C4-2B (cell line): Measurements from ENCODE around the gene SSBP2.
"Not testable (repeated sequence)": the region's sequence is repeated elsewhere in the genome, so short reads cannot be mapped to it uniquely, and the experiment has no call there.

Experiments used
- H3K27ac ChIP-seq: fragments of 450-650 bp; 2 replicates; pipeline ENCODE4 v1.5.1; 2017
- ZFX ChIP-seq: fragments of 450-650 bp; IDR thresholded peaks from 2 replicates; pipeline ENCODE4 v1.6.1; 2017
- TF ChIP-seq, protein P1 (sequence below): fragments of 450-650 bp; conservative IDR thresholded peaks from 2 replicates; pipeline ENCODE4 v1.5.1; 2017; ENCODE audit warnings: mild to moderate bottlenecking

The SSBP2 gene

DNA sequence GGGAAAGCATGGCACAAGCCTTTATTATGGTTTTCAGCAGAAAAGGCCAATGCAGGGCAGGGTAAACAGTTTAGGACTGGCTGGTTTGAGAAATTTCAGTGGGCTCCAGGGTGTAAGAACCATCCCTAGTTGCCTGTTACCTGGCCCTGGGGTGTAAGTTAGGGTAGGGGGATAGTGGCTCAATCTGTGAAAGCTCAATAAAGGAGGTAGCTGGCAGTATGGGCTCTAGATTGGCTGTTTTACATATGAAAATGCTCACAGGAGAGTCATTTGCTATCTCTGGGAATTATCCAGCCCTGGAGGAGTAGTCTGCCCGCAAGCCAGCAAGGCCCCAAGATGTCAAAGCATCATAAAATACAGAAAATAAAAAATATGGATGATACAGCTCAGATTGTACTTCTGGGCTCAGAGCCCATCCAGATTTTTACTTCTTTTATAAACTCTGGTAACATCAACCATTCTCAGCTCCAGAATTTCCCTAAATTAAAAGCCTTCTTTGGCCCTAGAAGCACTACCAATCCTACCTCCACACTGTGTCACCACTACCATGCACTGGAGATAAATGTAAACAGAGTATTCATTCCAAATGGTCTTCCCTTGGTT, 31.1 kb downstream of the SSBP2 start:
- TF ChIP-seq, protein P1, sequence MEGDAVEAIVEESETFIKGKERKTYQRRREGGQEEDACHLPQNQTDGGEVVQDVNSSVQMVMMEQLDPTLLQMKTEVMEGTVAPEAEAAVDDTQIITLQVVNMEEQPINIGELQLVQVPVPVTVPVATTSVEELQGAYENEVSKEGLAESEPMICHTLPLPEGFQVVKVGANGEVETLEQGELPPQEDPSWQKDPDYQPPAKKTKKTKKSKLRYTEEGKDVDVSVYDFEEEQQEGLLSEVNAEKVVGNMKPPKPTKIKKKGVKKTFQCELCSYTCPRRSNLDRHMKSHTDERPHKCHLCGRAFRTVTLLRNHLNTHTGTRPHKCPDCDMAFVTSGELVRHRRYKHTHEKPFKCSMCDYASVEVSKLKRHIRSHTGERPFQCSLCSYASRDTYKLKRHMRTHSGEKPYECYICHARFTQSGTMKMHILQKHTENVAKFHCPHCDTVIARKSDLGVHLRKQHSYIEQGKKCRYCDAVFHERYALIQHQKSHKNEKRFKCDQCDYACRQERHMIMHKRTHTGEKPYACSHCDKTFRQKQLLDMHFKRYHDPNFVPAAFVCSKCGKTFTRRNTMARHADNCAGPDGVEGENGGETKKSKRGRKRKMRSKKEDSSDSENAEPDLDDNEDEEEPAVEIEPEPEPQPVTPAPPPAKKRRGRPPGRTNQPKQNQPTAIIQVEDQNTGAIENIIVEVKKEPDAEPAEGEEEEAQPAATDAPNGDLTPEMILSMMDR = no peak
- no peak overlapping the region for H3K27ac ChIP-seq

DNA sequence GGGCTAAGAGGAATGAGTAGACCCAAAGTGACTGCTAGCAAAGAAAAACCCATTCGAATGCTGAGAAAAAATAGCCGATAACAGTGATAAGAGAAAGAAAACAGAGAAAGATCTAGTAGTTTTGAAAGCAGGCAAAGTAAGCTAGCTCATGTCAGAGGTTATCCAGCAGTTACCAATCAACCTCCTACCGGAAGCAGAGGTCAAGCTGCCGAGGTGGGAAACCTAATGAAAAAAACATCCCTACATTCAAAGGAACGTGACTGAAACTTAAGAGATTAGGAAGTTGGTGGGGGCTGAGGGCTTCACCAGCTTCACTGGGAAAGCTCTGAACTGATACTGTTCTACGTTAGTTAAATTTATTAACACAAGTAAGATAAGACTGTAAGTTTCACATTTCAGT, 32.6 kb downstream of the SSBP2 start:
- no peak for TF ChIP-seq ZFX
- TF ChIP-seq, protein P1 = no peak
- H3K27ac ChIP-seq = no peak overlapping the region

DNA sequence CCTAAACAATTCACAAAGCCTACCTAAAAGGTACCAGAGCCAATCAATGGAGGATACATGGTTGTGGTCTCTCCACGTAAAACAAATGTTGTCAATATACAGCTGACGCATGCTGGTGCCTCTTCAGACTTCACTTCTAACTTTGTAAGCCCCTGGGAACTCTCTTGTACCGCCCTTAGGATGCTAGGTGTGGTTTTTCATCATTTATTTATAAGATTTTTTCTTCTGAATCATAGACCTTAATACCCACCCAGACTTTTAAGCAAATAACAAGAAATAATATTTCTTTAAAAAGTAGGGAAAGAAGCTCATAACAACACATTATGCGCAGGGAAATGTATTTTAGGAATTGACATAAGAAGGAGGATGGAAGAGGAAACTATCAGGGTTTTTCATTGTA, 33.0 kb downstream of the SSBP2 start:
- TF ChIP-seq, protein P1 = no peak
- no peak for TF ChIP-seq ZFX

DNA sequence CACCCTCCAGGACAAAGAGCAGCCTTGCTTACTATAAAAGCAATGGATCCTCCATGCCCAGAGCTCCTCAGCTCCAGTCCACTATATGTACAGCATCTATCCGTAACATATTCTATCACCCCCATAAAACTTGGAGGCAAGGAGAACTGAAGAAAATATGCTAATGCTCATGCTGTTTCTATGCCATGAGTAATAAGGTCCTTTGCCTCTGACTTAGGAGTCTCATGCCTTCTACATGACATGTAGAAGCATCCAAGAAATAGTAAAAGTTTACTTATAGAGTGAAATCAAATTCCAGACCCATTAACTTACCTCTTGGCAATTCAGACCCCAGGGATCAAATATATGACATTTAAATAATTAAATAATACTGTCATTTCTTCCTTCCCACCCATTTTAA, 33.7 kb downstream of the SSBP2 start:
- no peak for TF ChIP-seq ZFX
- TF ChIP-seq, protein P1 = no peak
- H3K27ac ChIP-seq = no peak overlapping the region

More for the DNA sequence above, 33.0 kb downstream of the SSBP2 start:
- H3K27ac ChIP-seq = no peak overlapping the region

DNA sequence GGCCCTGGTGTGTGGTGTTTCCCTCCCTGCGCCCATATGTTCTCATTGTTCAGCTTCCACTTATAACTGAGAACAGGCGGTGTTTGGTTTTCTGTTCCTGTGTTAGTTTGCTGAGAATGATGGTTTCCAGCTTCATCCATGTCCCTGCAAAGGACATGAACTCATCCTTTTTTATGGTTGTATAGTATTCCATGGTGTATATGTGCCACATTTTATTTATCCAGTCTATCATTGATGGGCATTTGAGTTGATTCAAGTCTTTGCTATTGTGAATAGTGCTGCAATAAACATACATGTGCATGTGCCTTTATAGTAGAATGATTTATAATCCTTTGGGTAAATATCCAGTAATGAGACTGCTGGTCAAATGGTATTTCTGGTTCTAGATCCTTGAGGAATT, 36.8 kb downstream of the SSBP2 start:
- not testable (repeated sequence) for H3K27ac ChIP-seq

DNA sequence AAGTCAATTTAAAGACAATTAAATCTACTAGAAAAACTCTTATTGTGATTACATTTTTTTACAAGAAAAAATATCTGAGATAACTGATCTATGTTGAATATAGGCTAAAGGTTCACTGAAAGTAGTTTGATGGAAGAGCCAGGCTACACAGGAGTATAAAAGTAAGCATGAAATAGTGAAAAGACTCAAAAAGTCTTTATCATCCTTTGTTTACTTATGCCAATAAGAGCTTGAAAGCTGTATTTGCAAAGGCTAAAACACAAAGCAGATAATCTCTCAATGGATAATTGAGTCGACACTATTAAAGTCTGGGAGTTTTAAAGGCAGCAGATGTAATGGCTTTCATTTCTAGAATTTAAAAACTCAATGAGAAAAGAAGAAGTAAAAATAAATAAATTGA, 42.0 kb downstream of the SSBP2 start:
- TF ChIP-seq ZFX = no peak
- TF ChIP-seq, protein P1 = no peak
- no peak overlapping the region for H3K27ac ChIP-seq

DNA sequence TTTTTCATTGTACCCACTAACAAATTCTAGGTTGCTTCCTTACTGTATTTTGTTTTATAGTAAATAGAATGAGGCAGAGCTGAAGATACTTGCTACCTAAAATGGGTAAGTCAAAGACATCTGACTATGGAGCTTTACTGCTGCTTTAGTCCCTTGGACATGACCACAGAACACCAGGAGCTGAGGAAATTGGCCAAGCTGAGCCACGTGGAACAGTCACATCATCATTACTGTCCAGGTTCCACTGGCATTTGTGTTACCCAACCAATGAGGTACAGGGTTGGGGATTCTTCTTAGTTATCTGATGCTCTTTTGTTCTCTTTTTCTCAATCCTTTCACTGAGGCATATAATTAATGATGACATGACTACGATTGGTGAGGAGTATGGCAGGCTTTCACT, 47.1 kb downstream of the SSBP2 start:
- no peak for TF ChIP-seq ZFX
- TF ChIP-seq, protein P1 = no peak
- no peak overlapping the region for H3K27ac ChIP-seq

DNA sequence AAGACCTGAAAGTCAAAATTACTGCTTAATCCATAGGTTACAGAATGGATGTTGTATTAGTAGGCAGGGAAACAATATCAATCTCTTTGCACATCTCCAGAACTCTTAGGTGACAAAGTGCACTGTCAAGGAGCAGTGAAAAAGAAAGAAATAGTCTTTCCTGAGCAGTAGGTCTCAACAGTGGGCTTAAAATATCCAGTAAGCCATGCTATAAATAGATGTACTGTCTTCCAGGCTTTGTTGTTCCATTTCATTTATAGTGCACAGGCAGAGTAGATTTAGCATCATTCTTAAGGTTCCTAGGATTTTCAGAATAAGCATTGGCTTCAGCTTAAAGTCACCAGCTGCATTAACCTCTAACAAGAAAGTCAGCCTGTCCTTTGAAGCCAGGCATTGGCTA, 50.7 kb downstream of the SSBP2 start:
- TF ChIP-seq ZFX = no peak
- TF ChIP-seq, protein P1 = no peak
- no peak overlapping the region for H3K27ac ChIP-seq
